ENCODE data around the gene PDXK.
A peak's percentile ranks its signal among the peaks of the same experiment; 100 is the strongest.
"Not testable (repeated sequence)": the region's sequence is repeated elsewhere in the genome, so short reads cannot be mapped to it uniquely, and the experiment has no call there.

Gene PDXK
- total RNA-seq, result 53.4 to 110 (median 72.5) reads per million in 4 donors

- peak; percentile 53 to 82 (median 67) for DNase-seq
These were observed at the start of gene PDXK for GRCh38 chr21:43718872-43719747. Gene PDXK, plus strand, starts transcription at chr21:43719129. Its CDS starts 166 bp downstream, at chr21:43719295.

- DNase-seq, result no peak
These were observed 48.9 kb upstream of the PDXK start for GRCh38 chr21:43669828-43670605.

- no peak for DNase-seq
These were observed 43.1 kb upstream of the PDXK start for GRCh38 chr21:43675871-43676270.

GRCh38 chr21:43676391-43676790 is 42.5 kb upstream of the PDXK start:
- no peak for DNase-seq

- no peak for DNase-seq
These were observed 39.0 kb upstream of the PDXK start for GRCh38 chr21:43679951-43680350.

- DNase-seq, result not testable (repeated sequence)
These were observed 38.5 kb upstream of the PDXK start for GRCh38 chr21:43680421-43680820.

- DNase-seq, result no peak
These were observed 37.3 kb upstream of the PDXK start for GRCh38 chr21:43681650-43682049.

GRCh38 chr21:43684424-43684823 is 34.5 kb upstream of the PDXK start:
- DNase-seq, result peak in 1 of 5 donors; percentile 54

GRCh38 chr21:43686811-43687565 is 31.9 kb upstream of the PDXK start:
- no peak for DNase-seq

GRCh38 chr21:43687566-43688399 is 31.1 kb upstream of the PDXK start:
- no peak for DNase-seq

GRCh38 chr21:43688906-43689305 is 30.0 kb upstream of the PDXK start:
- DNase-seq, result no peak

GRCh38 chr21:43689556-43690337 is 29.2 kb upstream of the PDXK start:
- no peak for DNase-seq

GRCh38 chr21:43690346-43690745 is 28.6 kb upstream of the PDXK start:
- no peak for DNase-seq

- no peak for DNase-seq
These were observed 27.7 kb upstream of the PDXK start for GRCh38 chr21:43691086-43691795.

- DNase-seq, result no peak
These were observed 27.1 kb upstream of the PDXK start for GRCh38 chr21:43691801-43692200.

- DNase-seq, result no peak
These were observed 26.0 kb upstream of the PDXK start for GRCh38 chr21:43692949-43693348.

- no peak for DNase-seq
These were observed 24.9 kb upstream of the PDXK start for GRCh38 chr21:43693981-43694380.

- no peak for DNase-seq
These were observed 24.4 kb upstream of the PDXK start for GRCh38 chr21:43694437-43695079.

- DNase-seq, result no peak
These were observed 22.7 kb upstream of the PDXK start for GRCh38 chr21:43696214-43696613.

Measured in T-helper 1 cell (primary cell).